ENCODE results near the gene LRP10.

The LRP10 gene

GRCh38 chr14:22882529-22883172, 11.1 kb downstream of the LRP10 start:
- TF ChIP-seq REST (IDR thresholded peaks at IDR 0.05; ENCODE audit: insufficient read depth in 1 of 2, low read depth in 2 of 2, low read length in 2 of 2): no peak
- no peak for TF ChIP-seq SIN3A (IDR thresholded peaks at IDR 0.05; ENCODE audit: borderline replicate concordance, insufficient read depth, low read length)
- TF ChIP-seq FOXP2 (optimal IDR thresholded peaks at IDR 0.05; ENCODE audit: borderline replicate concordance, extremely low read depth, extremely low read length, insufficient read depth): no peak
- no peak for TF ChIP-seq POLR2AphosphoS5 (IDR thresholded peaks at IDR 0.05; ENCODE audit: low read depth, low read length)

GRCh38 chr14:22883173-22883976, 11.8 kb downstream of the LRP10 start, which contains the start of gene REM2:
REM2 (plus strand) TSS chr14:22883222; CDS start chr14:22883288, 66 bp downstream.
- no peak for TF ChIP-seq TAF1 (IDR thresholded peaks at IDR 0.05; ENCODE audit: borderline replicate concordance, insufficient read depth, low read length)
- TF ChIP-seq REST (IDR thresholded peaks at IDR 0.05; ENCODE audit: insufficient read depth in 1 of 2, low read depth in 2 of 2, low read length in 2 of 2): no peak
- TF ChIP-seq SIN3A (IDR thresholded peaks at IDR 0.05; ENCODE audit: borderline replicate concordance, insufficient read depth, low read length): no peak
- TF ChIP-seq POLR2AphosphoS5 (IDR thresholded peaks at IDR 0.05; ENCODE audit: low read depth, low read length): no peak
- TF ChIP-seq FOXP2 (optimal IDR thresholded peaks at IDR 0.05; ENCODE audit: borderline replicate concordance, extremely low read depth, extremely low read length, insufficient read depth): no peak

DNA sequence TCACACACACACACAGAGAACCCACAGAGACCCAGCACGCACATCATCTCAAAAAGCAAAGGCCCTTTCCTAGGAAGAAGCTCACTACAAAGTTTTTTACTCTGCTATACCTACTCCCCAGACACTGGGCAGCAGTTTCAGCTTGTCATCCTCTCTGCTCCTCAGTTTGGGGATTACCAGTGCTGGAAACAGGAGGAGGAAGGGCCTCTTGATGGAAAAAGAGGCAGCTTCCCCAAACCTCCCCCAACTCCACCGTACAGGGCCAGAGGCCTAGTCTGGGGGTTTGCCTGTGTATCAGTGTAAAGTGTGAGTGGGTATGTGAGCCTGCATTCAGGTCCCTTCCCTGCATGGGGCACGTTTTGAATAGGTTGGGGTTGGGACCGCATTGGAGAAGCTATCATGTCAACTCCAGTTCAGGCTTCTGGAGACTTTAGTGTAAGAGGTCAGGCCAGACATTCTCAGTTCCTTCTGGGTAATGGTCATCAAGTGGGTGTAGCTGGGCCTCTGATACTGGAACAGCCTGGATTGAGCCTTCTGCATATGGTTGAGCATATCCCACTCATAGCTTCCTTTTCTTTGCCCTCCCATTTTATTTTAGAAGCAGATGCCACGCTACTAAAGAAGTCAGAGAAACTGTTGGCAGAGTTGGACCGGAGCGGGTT, 12.7 kb downstream of the LRP10 start:
- TF ChIP-seq SIN3A (IDR thresholded peaks at IDR 0.05; ENCODE audit: borderline replicate concordance, insufficient read depth, low read length) (no peak), POLR2AphosphoS5 (IDR thresholded peaks at IDR 0.05; ENCODE audit: low read depth, low read length) (no peak), REST (IDR thresholded peaks at IDR 0.05; ENCODE audit: insufficient read depth in 1 of 2, low read depth in 2 of 2, low read length in 2 of 2) (no peak), FOXP2 (optimal IDR thresholded peaks at IDR 0.05; ENCODE audit: borderline replicate concordance, extremely low read depth, extremely low read length, insufficient read depth) (no peak), TAF1 (IDR thresholded peaks at IDR 0.05; ENCODE audit: borderline replicate concordance, insufficient read depth, low read length) (no peak)

- TF ChIP-seq FOXP2 (optimal IDR thresholded peaks at IDR 0.05; ENCODE audit: borderline replicate concordance, extremely low read depth, extremely low read length, insufficient read depth) (no peak), SIN3A (IDR thresholded peaks at IDR 0.05; ENCODE audit: borderline replicate concordance, insufficient read depth, low read length) (no peak), REST (IDR thresholded peaks at IDR 0.05; ENCODE audit: insufficient read depth in 1 of 2, low read depth in 2 of 2, low read length in 2 of 2) (no peak), POLR2AphosphoS5 (IDR thresholded peaks at IDR 0.05; ENCODE audit: low read depth, low read length) (no peak), TAF1 (IDR thresholded peaks at IDR 0.05; ENCODE audit: borderline replicate concordance, insufficient read depth, low read length) (no peak)
Observed at GRCh38 chr14:22884738-22885523, 13.4 kb downstream of the LRP10 start.

Data from PFSK-1 (cell line).